ENCODE measurements around the gene SMARCB1. TPM values are rescaled to one million over a fixed set of nuclear protein-coding genes. Genes with fewer than 3 reads are reported as not detected.

Gene SMARCB1
- total and polyA plus RNA-seq, 10 donors = 64.2 to 166 (median 85.8) TPM

DNA sequence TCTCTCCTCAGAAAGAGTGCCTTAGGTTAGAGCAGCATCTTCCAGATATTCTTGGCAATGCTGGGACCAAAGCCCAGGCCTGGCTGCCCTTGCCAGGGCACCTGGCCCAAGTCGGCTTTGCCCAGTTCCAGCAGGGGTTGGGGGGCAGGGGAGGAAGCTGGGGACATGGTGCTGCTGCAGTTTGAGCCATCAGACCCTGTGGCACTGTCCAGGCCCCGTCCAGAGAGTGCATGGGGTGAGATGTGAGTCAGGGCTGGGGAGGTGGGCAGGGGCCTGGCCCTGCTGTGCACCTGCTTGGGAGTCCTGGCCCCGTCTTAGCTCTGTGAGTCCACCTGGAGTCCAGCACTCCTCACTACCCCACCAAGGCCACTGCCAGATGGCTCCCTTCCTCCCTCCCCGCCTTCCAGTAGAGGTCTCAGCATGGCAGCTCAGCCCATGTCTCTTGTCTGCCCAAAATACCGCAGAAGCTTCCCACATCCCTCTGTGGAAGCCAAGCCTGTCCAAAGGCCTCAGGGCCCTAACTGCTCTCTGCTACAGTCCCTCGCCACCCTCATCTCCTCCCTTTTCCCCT, 35.4 kb downstream of the SMARCB1 start:
- peaks cover 5 to 49% (median 27%) of the 10 kb centered on the region in 6 donors for H3K4me1 ChIP-seq
- no peaks in the 10 kb centered on the region for H3K27me3 ChIP-seq (replicated peaks in 1 of 7)
- intact Hi-C loops (cut with DNase I; ENCODE audit: low total_unique reads) = no loop called here
- H3K27ac ChIP-seq = peak overlapping the region in 1 of 8 donors; percentile 71
- no peak overlapping the region for H3K4me3 ChIP-seq
- peak; percentile 66 for DNase-seq
- no peaks in the 10 kb centered on the region for H3K9me3 ChIP-seq
- peaks cover 0 to 100% (median 91%) of the 10 kb centered on the region in 6 donors for H3K36me3 ChIP-seq
- TF ChIP-seq POLR2AphosphoS5 (IDR thresholded peaks at IDR 0.05) = peak in 1 of 3 donors; percentile 33
- TF ChIP-seq, protein P1, sequence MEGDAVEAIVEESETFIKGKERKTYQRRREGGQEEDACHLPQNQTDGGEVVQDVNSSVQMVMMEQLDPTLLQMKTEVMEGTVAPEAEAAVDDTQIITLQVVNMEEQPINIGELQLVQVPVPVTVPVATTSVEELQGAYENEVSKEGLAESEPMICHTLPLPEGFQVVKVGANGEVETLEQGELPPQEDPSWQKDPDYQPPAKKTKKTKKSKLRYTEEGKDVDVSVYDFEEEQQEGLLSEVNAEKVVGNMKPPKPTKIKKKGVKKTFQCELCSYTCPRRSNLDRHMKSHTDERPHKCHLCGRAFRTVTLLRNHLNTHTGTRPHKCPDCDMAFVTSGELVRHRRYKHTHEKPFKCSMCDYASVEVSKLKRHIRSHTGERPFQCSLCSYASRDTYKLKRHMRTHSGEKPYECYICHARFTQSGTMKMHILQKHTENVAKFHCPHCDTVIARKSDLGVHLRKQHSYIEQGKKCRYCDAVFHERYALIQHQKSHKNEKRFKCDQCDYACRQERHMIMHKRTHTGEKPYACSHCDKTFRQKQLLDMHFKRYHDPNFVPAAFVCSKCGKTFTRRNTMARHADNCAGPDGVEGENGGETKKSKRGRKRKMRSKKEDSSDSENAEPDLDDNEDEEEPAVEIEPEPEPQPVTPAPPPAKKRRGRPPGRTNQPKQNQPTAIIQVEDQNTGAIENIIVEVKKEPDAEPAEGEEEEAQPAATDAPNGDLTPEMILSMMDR (IDR thresholded peaks at IDR 0.05 in 8 of 11, conservative IDR thresholded peaks at IDR 0.05 in 3 of 11) = no peak
- WGBS, 5 donors = 73 to 90% (median 76%) methylated on average over 4 to 6 of the region's 6 CpGs

GRCh38 chr22:23823331-23823791, 36.6 kb downstream of the SMARCB1 start:
- H3K36me3 ChIP-seq = peaks cover 0 to 100% (median 91%) of the 10 kb centered on the region in 6 donors
- DNase-seq = peak; percentile 31
- intact Hi-C loops (cut with DNase I; ENCODE audit: low total_unique reads) = no loop called here
- H3K27me3 ChIP-seq (replicated peaks in 1 of 7) = no peaks in the 10 kb centered on the region
- whole genome bisulfite sequencing, 5 donors = 85 to 95% (median 93%) methylated on average over 7 to 14 of the region's 14 CpGs
- no peak overlapping the region for H3K4me3 ChIP-seq
- no peak for TF ChIP-seq POLR2A (IDR thresholded peaks at IDR 0.05)
- TF ChIP-seq POLR2AphosphoS5 (IDR thresholded peaks at IDR 0.05) = no peak
- TF ChIP-seq, protein P1 (IDR thresholded peaks at IDR 0.05 in 8 of 11, conservative IDR thresholded peaks at IDR 0.05 in 3 of 11) = no peak
- H3K9me3 ChIP-seq = no peaks in the 10 kb centered on the region
- no peak overlapping the region for H3K27ac ChIP-seq
- H3K4me1 ChIP-seq = peaks cover 5 to 43% (median 24%) of the 10 kb centered on the region in 6 donors

- Histone ChIP-seq H3K27ac (no peak overlapping the region), H3K4me3 (no peak overlapping the region), H3K4me1 (peaks cover 0 to 43% (median 15%) of the 10 kb centered on the region in 6 donors), H3K36me3 (peaks cover 0 to 100% (median 91%) of the 10 kb centered on the region in 6 donors), H3K27me3 (replicated peaks in 1 of 7) (no peaks in the 10 kb centered on the region), H3K9me3 (no peaks in the 10 kb centered on the region)
- peak; percentile 54 for DNase-seq
- TF ChIP-seq POLR2AphosphoS5 (IDR thresholded peaks at IDR 0.05) (no peak), POLR2A (IDR thresholded peaks at IDR 0.05) (no peak)
- TF ChIP-seq, protein P1 (IDR thresholded peaks at IDR 0.05 in 8 of 11, conservative IDR thresholded peaks at IDR 0.05 in 3 of 11) = no peak
- intact Hi-C loops (cut with DNase I; ENCODE audit: low total_unique reads) = no loop called here
- WGBS, 5 donors = 90 to 96% (median 94%) methylated on average over 10 to 13 of the region's 13 CpGs
Observed at GRCh38 chr22:23824476-23825245, 37.9 kb downstream of the SMARCB1 start.
